Naive B cell (primary cell): ENCODE measurements around the gene TMEM30B. TPM values are rescaled to one million over a fixed set of nuclear protein-coding genes. Genes with fewer than 3 reads are reported as not detected.
A peak's percentile ranks its signal among the peaks of the same experiment; 100 is the strongest.

ENCODE experiments used
- ATAC-seq, 2 donors: fragments of 150-1000 bp; cut with Tn5 transposase; 2 replicates each; pipeline ENCODE4 v1.10.0; 2021; ENCODE audit warnings: low read depth in 2 of 2, mild to moderate bottlenecking in 2 of 2, moderate library complexity in 2 of 2
- DNase-seq: peaks from one replicate; pipeline ENCODE4 v3.0.0; 2022
- H3K27ac Mint-ChIP-seq, 6 donors: one replicate each; pipeline ENCODE4 v1.8.0; 2020 to 2022; ENCODE audit warnings: mild to moderate bottlenecking in 6 of 6, mixed read lengths in 6 of 6, moderate library complexity in 5 of 6, inconsistent platforms in 2 of 6
- H3K27me3 Mint-ChIP-seq, 3 donors: one replicate each; pipeline ENCODE4 v1.8.0; 2021 to 2022; ENCODE audit warnings: mixed read lengths in 3 of 3, mild to moderate bottlenecking in 1 of 3
- H3K36me3 Mint-ChIP-seq, 2 donors: one replicate each; pipeline ENCODE4 v1.8.0; 2020 to 2022; ENCODE audit warnings: mixed read lengths in 2 of 2, inconsistent platforms in 1 of 2, mild to moderate bottlenecking in 1 of 2
- H3K4me1 Mint-ChIP-seq, 3 donors: one replicate each; pipeline ENCODE4 v1.8.0; 2020 to 2022; ENCODE audit warnings: mixed read lengths in 3 of 3, inconsistent platforms in 1 of 3, mild to moderate bottlenecking in 1 of 3, moderate library complexity in 1 of 3
- H3K4me3 Mint-ChIP-seq, 8 donors: one replicate each; pipeline ENCODE4 v1.8.0; 2020 to 2022; ENCODE audit warnings: mild to moderate bottlenecking in 8 of 8, mixed read lengths in 8 of 8, moderate library complexity in 8 of 8, inconsistent platforms in 2 of 8
- H3K9me3 Mint-ChIP-seq, 7 donors: one replicate each; pipeline ENCODE4 v1.8.0; 2020 to 2022; ENCODE audit warnings: mixed read lengths in 7 of 7, mild to moderate bottlenecking in 5 of 7, inconsistent platforms in 2 of 7, moderate library complexity in 1 of 7
- polyA plus RNA-seq, 6 donors: library from polyadenylated mRNA; unstranded; fragments of 300-500 nt; fragmentation: Illumina TruSeq; gene quantifications; one replicate each; pipeline ENCODE4 v1.2.3, GENCODE V29; 2021; ENCODE audit warnings: low read depth in 6 of 6

Gene TMEM30B
- polyA plus RNA-seq, 6 donors from 2014 or later = 0.07 TPM; not detected in 5

GRCh38 chr14:61290701-61291100 is 9.6 kb upstream of the TMEM30B start:
- Mint-ChIP-seq H3K4me1 (no peaks in the 10 kb centered on the region), H3K9me3 (no peaks in the 10 kb centered on the region), H3K4me3 (no peak overlapping the region), H3K36me3 (no peaks in the 10 kb centered on the region), H3K27me3 (peaks cover 0 to 11% (median 0%) of the 10 kb centered on the region in 3 donors), H3K27ac (no peak overlapping the region)
- no peak for DNase-seq
- ATAC-seq = no peak

DNA sequence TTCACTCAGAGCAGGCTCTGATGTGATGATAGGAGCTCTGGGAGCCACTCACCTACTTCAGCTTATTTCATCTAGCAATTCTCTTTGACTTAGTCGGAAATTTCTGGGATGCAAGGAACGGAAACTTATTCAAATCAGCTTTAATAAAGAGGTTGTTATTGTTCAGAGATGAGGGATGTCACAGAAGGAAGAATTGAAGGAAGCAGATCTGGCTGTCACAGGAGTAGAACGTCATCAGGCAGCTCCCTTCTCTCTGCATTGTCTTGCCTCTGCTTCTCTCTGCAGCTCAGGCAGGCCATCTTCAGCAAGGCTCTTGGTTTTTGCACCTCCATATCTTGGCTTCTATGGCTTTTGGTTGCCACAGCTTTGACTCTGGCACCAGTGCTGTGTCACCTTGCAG is 7.6 kb upstream of the TMEM30B start:
- no peak overlapping the region for H3K4me3 Mint-ChIP-seq
- no peak overlapping the region for H3K27ac Mint-ChIP-seq
- DNase-seq (no peak), ATAC-seq (no peak)
- H3K27me3 Mint-ChIP-seq = peaks cover 4 to 24% (median 9%) of the 10 kb centered on the region in 3 donors
- no peaks in the 10 kb centered on the region for H3K36me3 Mint-ChIP-seq
- no peaks in the 10 kb centered on the region for H3K4me1 Mint-ChIP-seq
- no peaks in the 10 kb centered on the region for H3K9me3 Mint-ChIP-seq

DNA sequence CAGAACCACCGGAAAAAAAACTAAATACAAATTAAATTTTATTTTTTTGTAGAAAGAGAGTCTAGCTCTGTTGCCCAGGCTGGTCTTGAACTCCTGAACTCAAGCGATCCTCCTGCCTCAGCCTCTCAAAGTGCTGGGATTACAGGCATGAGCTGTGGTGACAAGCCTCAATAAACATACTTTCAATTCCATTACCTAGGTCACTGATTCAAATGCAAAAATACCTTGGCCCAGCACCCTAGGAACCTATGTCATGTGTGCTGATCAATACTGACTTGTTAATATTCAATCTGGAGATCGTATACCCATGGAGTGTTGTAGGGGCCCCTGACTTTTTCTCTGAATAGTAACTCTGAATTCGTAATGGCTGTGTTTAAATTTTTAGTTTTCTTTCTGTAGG is 7.1 kb upstream of the TMEM30B start:
- peaks cover 6 to 27% (median 13%) of the 10 kb centered on the region in 3 donors for H3K27me3 Mint-ChIP-seq
- H3K4me3 Mint-ChIP-seq = no peak overlapping the region
- DNase-seq (no peak), ATAC-seq (no peak)
- H3K9me3 Mint-ChIP-seq = no peaks in the 10 kb centered on the region
- H3K27ac Mint-ChIP-seq = no peak overlapping the region
- no peaks in the 10 kb centered on the region for H3K36me3 Mint-ChIP-seq
- no peaks in the 10 kb centered on the region for H3K4me1 Mint-ChIP-seq

GRCh38 chr14:61287196-61287595 is 6.1 kb upstream of the TMEM30B start:
- ATAC-seq (no peak), DNase-seq (no peak)
- Mint-ChIP-seq H3K4me1 (no peaks in the 10 kb centered on the region), H3K4me3 (no peak overlapping the region), H3K27me3 (peaks cover 16 to 36% (median 18%) of the 10 kb centered on the region in 3 donors), H3K9me3 (no peaks in the 10 kb centered on the region), H3K36me3 (no peaks in the 10 kb centered on the region), H3K27ac (no peak overlapping the region)

DNA sequence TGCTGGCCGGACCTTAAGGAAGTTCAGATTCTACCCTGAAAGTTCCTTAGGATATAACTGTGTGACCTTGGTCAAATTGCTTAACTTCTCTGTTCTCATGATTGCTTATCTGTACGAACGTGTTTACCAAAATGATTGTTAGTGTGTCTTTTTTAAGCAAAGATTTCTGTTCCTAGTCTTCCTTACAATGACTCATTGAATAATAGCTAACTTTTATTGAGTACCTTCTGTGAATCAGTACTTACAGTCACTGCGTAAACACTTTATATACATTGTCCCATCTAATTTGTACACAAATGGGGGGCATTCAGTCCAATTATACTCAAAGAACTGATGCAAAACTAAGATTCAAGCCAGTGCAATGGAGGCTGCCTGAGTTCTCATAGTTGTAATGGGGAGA is 4.2 kb upstream of the TMEM30B start:
- H3K4me1 Mint-ChIP-seq = peaks cover under 1 to 5% (median 5%) of the 10 kb centered on the region in 3 donors
- no peaks in the 10 kb centered on the region for H3K36me3 Mint-ChIP-seq
- ATAC-seq (no peak), DNase-seq (no peak)
- H3K27ac Mint-ChIP-seq = no peak overlapping the region
- no peak overlapping the region for H3K4me3 Mint-ChIP-seq
- peaks cover 27 to 48% (median 32%) of the 10 kb centered on the region in 3 donors for H3K27me3 Mint-ChIP-seq
- H3K9me3 Mint-ChIP-seq = no peaks in the 10 kb centered on the region

DNA sequence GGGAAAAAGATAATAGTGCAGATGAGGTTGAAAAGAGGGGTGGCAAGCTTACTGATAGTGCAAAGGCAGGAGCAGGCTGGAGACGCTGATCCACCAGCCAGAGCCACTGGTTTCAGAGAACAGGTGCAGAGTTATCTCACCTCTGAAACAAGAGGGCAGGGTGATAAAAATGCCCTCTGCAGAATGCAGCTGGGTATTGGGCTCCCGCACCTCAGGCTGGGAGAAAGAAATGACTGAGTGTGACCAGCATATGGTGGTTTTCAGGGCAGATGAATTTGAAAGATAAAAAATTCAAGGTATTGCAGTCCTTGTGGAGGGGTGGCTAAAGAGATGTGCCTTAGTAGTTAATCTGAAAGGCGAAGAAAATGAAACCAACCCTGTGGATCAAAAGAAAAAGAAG is 2.9 kb upstream of the TMEM30B start:
- DNase-seq = no peak
- H3K27ac Mint-ChIP-seq = no peak overlapping the region
- peaks cover 41 to 57% (median 45%) of the 10 kb centered on the region in 3 donors for H3K27me3 Mint-ChIP-seq
- H3K36me3 Mint-ChIP-seq = no peaks in the 10 kb centered on the region
- H3K9me3 Mint-ChIP-seq = no peaks in the 10 kb centered on the region
- H3K4me1 Mint-ChIP-seq = peaks cover 6 to 12% (median 12%) of the 10 kb centered on the region in 3 donors
- H3K4me3 Mint-ChIP-seq = no peak overlapping the region
- ATAC-seq = no peak

GRCh38 chr14:61282746-61283145 is 1.6 kb upstream of the TMEM30B start:
- Mint-ChIP-seq H3K9me3 (no peaks in the 10 kb centered on the region), H3K4me3 (peak overlapping the region in 1 of 8 donors; percentile 68), H3K36me3 (no peaks in the 10 kb centered on the region), H3K27ac (peak overlapping the region in 1 of 6 donors; percentile 16), H3K4me1 (peaks cover 6 to 12% (median 12%) of the 10 kb centered on the region in 3 donors), H3K27me3 (peaks cover 46 to 60% (median 50%) of the 10 kb centered on the region in 3 donors)
- DNase-seq (no peak), ATAC-seq (no peak)

- Mint-ChIP-seq H3K4me1 (peaks cover 6 to 12% (median 12%) of the 10 kb centered on the region in 3 donors), H3K27me3 (peaks cover 47 to 60% (median 50%) of the 10 kb centered on the region in 3 donors), H3K4me3 (peak overlapping the region in 5 of 8 donors; percentile 26 to 83 (median 68)), H3K9me3 (no peaks in the 10 kb centered on the region), H3K36me3 (no peaks in the 10 kb centered on the region), H3K27ac (no peak overlapping the region)
- ATAC-seq (no peak), DNase-seq (no peak)
Measured at GRCh38 chr14:61281948-61282275, 774 bp upstream of the TMEM30B start.

GRCh38 chr14:61280526-61281185 is 482 bp downstream of the TMEM30B start:
- H3K27me3 Mint-ChIP-seq = peaks cover 47 to 61% (median 54%) of the 10 kb centered on the region in 3 donors
- H3K36me3 Mint-ChIP-seq = no peaks in the 10 kb centered on the region
- DNase-seq (peak; percentile 23), ATAC-seq (peak; percentile 75 to 77)
- H3K4me1 Mint-ChIP-seq = peaks cover 6 to 12% (median 12%) of the 10 kb centered on the region in 3 donors
- H3K4me3 Mint-ChIP-seq = peak overlapping the region; percentile 61 to 86 (median 82)
- peak overlapping the region in 1 of 6 donors; percentile 56 for H3K27ac Mint-ChIP-seq
- H3K9me3 Mint-ChIP-seq = no peaks in the 10 kb centered on the region

GRCh38 chr14:61280092-61280525 is 1.0 kb downstream of the TMEM30B start:
- Mint-ChIP-seq H3K27ac (peak overlapping the region in 2 of 6 donors; percentile 32 to 61), H3K27me3 (peaks cover 43 to 58% (median 56%) of the 10 kb centered on the region in 3 donors), H3K4me3 (peak overlapping the region; percentile 61 to 86 (median 82)), H3K9me3 (no peaks in the 10 kb centered on the region), H3K36me3 (no peaks in the 10 kb centered on the region), H3K4me1 (peaks cover 6 to 12% (median 12%) of the 10 kb centered on the region in 3 donors)
- DNase-seq = no peak
- ATAC-seq = peak; percentile 5 to 33

DNA sequence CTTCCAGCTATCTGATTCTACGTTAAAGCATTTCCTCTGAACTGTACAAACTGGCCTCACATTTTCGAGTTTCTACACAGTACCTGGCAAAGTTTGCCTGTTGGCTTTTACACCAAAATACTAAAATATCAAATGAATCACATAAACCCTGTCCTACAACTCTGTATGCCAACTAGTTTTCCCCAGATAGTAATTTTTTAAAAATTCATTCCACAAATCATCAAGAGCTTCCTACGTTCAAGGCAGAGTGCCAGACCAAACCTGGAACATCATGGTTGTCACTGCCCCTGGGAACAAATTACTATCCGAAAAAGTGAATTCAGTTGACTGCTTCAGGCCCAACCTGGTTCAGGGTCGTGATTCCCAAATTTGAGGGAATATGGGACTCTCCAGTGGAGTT is 2.1 kb downstream of the TMEM30B start:
- Mint-ChIP-seq H3K27me3 (peaks cover 50 to 62% (median 59%) of the 10 kb centered on the region in 3 donors), H3K4me3 (no peak overlapping the region), H3K27ac (no peak overlapping the region), H3K36me3 (no peaks in the 10 kb centered on the region), H3K4me1 (peaks cover 6 to 12% (median 12%) of the 10 kb centered on the region in 3 donors), H3K9me3 (no peaks in the 10 kb centered on the region)
- DNase-seq (no peak), ATAC-seq (no peak)

DNA sequence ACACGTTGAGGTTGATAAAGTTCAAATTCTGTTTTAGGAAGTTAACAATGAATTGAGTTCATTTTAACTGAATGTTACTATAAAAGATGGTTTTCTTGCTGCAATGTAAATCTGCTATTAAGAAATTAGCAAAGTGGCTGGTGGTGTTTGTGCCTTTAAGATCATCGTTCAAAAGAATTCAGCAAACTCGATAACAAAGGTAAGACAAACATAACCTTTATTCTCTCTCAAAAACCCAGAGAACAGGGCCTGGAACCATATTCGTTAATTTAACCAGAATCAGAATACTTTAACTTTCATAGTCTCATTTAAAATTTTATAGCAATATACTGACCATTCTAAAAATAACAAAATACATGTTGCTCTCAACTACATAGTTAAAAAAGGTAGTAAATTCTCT is 3.4 kb downstream of the TMEM30B start:
- H3K4me3 Mint-ChIP-seq = no peak overlapping the region
- no peak overlapping the region for H3K27ac Mint-ChIP-seq

GRCh38 chr14:61277232-61277631 is 3.9 kb downstream of the TMEM30B start:
- Mint-ChIP-seq H3K4me1 (peaks cover 6 to 12% (median 12%) of the 10 kb centered on the region in 3 donors), H3K27me3 (peaks cover 48 to 63% (median 53%) of the 10 kb centered on the region in 3 donors), H3K9me3 (no peaks in the 10 kb centered on the region), H3K4me3 (no peak overlapping the region), H3K36me3 (no peaks in the 10 kb centered on the region), H3K27ac (no peak overlapping the region)
- DNase-seq = no peak
- no peak for ATAC-seq

More for the DNA sequence above, 3.4 kb downstream of the TMEM30B start:
- Mint-ChIP-seq H3K27me3 (peaks cover 50 to 61% (median 57%) of the 10 kb centered on the region in 3 donors), H3K9me3 (no peaks in the 10 kb centered on the region), H3K4me1 (peaks cover 6 to 12% (median 12%) of the 10 kb centered on the region in 3 donors), H3K36me3 (no peaks in the 10 kb centered on the region)
- no peak for ATAC-seq
- no peak for DNase-seq

GRCh38 chr14:61271552-61271951 is 9.6 kb downstream of the TMEM30B start:
- H3K4me1 Mint-ChIP-seq = peaks cover 4 to 6% (median 6%) of the 10 kb centered on the region in 3 donors
- DNase-seq (no peak), ATAC-seq (no peak)
- peak overlapping the region in 1 of 8 donors; percentile 13 for H3K4me3 Mint-ChIP-seq
- H3K27me3 Mint-ChIP-seq = peaks cover 41 to 57% (median 56%) of the 10 kb centered on the region in 3 donors
- H3K9me3 Mint-ChIP-seq = no peaks in the 10 kb centered on the region
- no peak overlapping the region for H3K27ac Mint-ChIP-seq
- H3K36me3 Mint-ChIP-seq = no peaks in the 10 kb centered on the region
